HepG2 (cell line): ENCODE data around the gene PDZD4. TPM values are rescaled to one million over a fixed set of nuclear protein-coding genes. Genes with fewer than 3 reads are reported as not detected.

Experiments
- ATAC-seq: fragments of 200-7000 bp; cut with Tn5 transposase; 3 replicates; pipeline ENCODE4 v1.9.1; 2020; ENCODE audit warnings: mild to moderate bottlenecking, moderate library complexity
- BruUV-seq: library from RNA; stranded (reverse); fragments of 400-500 nt; replicated peaks from 2 replicates; lab custom pipeline; 2021; lab: Mats Ljungman, UMichigan
- CTCF ChIA-PET: fragments of 300-600 bp; formaldehyde crosslinking; extraction: SDS; loops from one replicate; lab custom pipeline; 2021; ENCODE audit warnings: low total read pairs, inconsistent platforms, low intra/inter-chr PET ratio; lab: Yijun Ruan, JAX
- POLR2A ChIA-PET: fragments of 350-600 bp; sonication (Branson Sonifier 250); formaldehyde crosslinking; loops from one replicate; lab custom pipeline; 2020; ENCODE audit warnings: antibody characterized with exemption, inconsistent platforms; lab: Yijun Ruan, JAX
- DNase-seq: peaks from one replicate; pipeline ENCODE4 v3.0.0-alpha.2; 2015; ENCODE audit warnings: low spot score
- FAIRE-seq: peaks from 3 replicates; lab custom pipeline; 2011; peaks lifted over from hg19 to GRCh38; lab: Jason Lieb, UNC
- H2AFZ ChIP-seq: one replicate; pipeline ENCODE4 v1.6.1; 2011; ENCODE audit warnings: low read length, inconsistent platforms
- H3K27ac ChIP-seq: fragments of 300-600 bp; 3 replicates; pipeline ENCODE4 v1.8.0; 2011; ENCODE audit warnings: mixed run types, mild to moderate bottlenecking, mixed read lengths, low read length, inconsistent platforms; ENCODE audit not compliant: insufficient read depth; ENCODE audit errors: extremely low read length
- H3K27me3 ChIP-seq, 2 experiments: fragments of 200-600 bp in 1 of 2; 2 replicates in 1 of 2; 3 replicates in 1 of 2; pipeline versions ENCODE4 v1.6.0 to v1.8.0; 2011; ENCODE audit warnings: low read length in 2 of 2, mild to moderate bottlenecking in 2 of 2, moderate library complexity in 2 of 2, inconsistent platforms in 1 of 2; ENCODE audit not compliant: insufficient read depth in 2 of 2, control insufficient read depth in 1 of 2
- H3K36me3 ChIP-seq, 2 experiments: fragments of 200-600 bp in 1 of 2; replicated peaks in 1 of 2; 2 replicates in 1 of 2; 3 replicates in 1 of 2; pipeline versions ENCODE4 v1.5.1 to v1.8.0; 2011; ENCODE audit warnings: low read length in 2 of 2, inconsistent platforms in 1 of 2; ENCODE audit not compliant: insufficient read depth in 2 of 2, control insufficient read depth in 1 of 2
- H3K4me1 ChIP-seq: 2 replicates; pipeline ENCODE4 v1.5.1; 2012; ENCODE audit warnings: low read length, inconsistent platforms; ENCODE audit not compliant: insufficient read depth
- H3K4me2 ChIP-seq: 2 replicates; pipeline ENCODE4 v1.6.0; 2011; ENCODE audit warnings: low read depth, low read length, inconsistent platforms
- H3K4me3 ChIP-seq, 3 experiments: fragments of 200-600 bp in 1 of 3; sonication (generic), shearing (Covaris generic) in 1 of 3; replicated peaks in 1 of 3; 2 replicates each; pipeline ENCODE4 v1.5.1; 2011 to 2016; ENCODE audit warnings: low read length in 3 of 3, inconsistent platforms in 2 of 3, low read depth in 2 of 3, mild to moderate bottlenecking in 2 of 3, control low read depth in 1 of 3, mixed read lengths in 1 of 3; ENCODE audit not compliant: insufficient read depth in 1 of 3
- H3K79me2 ChIP-seq: one replicate; pipeline ENCODE4 v1.6.1; 2011; ENCODE audit warnings: low read length, inconsistent platforms; ENCODE audit not compliant: insufficient read depth
- H3K9ac ChIP-seq: 2 replicates; pipeline ENCODE4 v1.6.0; 2011; ENCODE audit warnings: mild to moderate bottlenecking, low read depth, low read length, inconsistent platforms; ENCODE audit not compliant: insufficient read depth
- H3K9me3 ChIP-seq: 2 replicates; pipeline ENCODE4 v1.5.1; 2012; ENCODE audit warnings: mild to moderate bottlenecking, low read length
- H4K20me1 ChIP-seq: 2 replicates; pipeline ENCODE4 v1.6.0; 2011; ENCODE audit warnings: inconsistent platforms, mild to moderate bottlenecking, low read length, moderate library complexity; ENCODE audit not compliant: insufficient read depth
- MEF2D ChIP-seq: sonication (generic); formaldehyde crosslinking; IDR thresholded peaks from 2 replicates; pipeline ENCODE4 v1.5.1; 2020; ENCODE audit warnings: mild to moderate bottlenecking, missing genetic modification reagents
- NCOA1 ChIP-seq: sonication (generic); formaldehyde crosslinking; IDR thresholded peaks from 2 replicates; pipeline ENCODE4 v1.9.0; 2021; ENCODE audit warnings: missing genetic modification reagents
- PAWR ChIP-seq: sonication (generic); formaldehyde crosslinking; IDR thresholded peaks from 2 replicates; pipeline ENCODE4 v1.4.0; 2020; ENCODE audit warnings: missing genetic modification reagents, mild to moderate bottlenecking, borderline replicate concordance
- RBAK ChIP-seq: sonication (generic); formaldehyde crosslinking; IDR thresholded peaks from 2 replicates; pipeline ENCODE4 v1.5.1; 2020; ENCODE audit warnings: mild to moderate bottlenecking, missing genetic modification reagents
- SAP130 ChIP-seq: IDR thresholded peaks from 2 replicates; pipeline ENCODE4 v1.6.1; 2016; ENCODE audit warnings: low read depth
- SNRNP70 ChIP-seq: fragments of 200-400 bp; formaldehyde crosslinking; IDR thresholded peaks from 2 replicates; pipeline ENCODE4 v1.6.1; 2017; ENCODE audit warnings: mild to moderate bottlenecking, low read depth, low read length, moderate library complexity
- ZBTB33 ChIP-seq: sonication (generic); formaldehyde crosslinking; IDR thresholded peaks from 2 replicates; pipeline ENCODE4 v1.4.0; 2020; ENCODE audit warnings: missing genetic modification reagents
- ZNF574 ChIP-seq: sonication (generic); formaldehyde crosslinking; IDR thresholded peaks from 2 replicates; pipeline ENCODE4 v1.4.0; 2020; ENCODE audit warnings: missing genetic modification reagents
- WGBS: methylation state at CpG from one replicate; pipeline ENCODE4 v1.1.6; 2017; ENCODE audit warnings: low lambda C conversion rate; 5-methylcytosine and 5-hydroxymethylcytosine counted together
- in situ Hi-C: cut with HindIII; loops from 2 replicates; pipeline ENCODE4 v1.10.0; 2017; ENCODE audit warnings: low pct_unique_long_range_greater_than_20kb; ENCODE audit not compliant: extremely low pct_ligation_motif_present
- intact Hi-C: fragments of 100-400 bp; cut with micrococcal nuclease; formaldehyde crosslinking; loops from one replicate; pipeline ENCODE4 v1.10.0; 2022; ENCODE audit not compliant: unreplicated experiment
- polyA plus RNA-seq, 8 experiments: library from polyadenylated mRNA; depleted of rRNA in 3 of 8; stranded (reverse) in 7 of 8; unstranded in 1 of 8; fragments of >200 nt; fragmentation: Illumina TruSeq in 4 of 8; extraction: Trizol in 4 of 8; gene quantifications; 2 replicates each; pipeline versions ENCODE4 v1.2.1 to v1.2.3, GENCODE V29; 2011 to 2016; ENCODE audit warnings: low read depth in 4 of 8, missing spikeins in 1 of 8, mixed read lengths in 1 of 8; ENCODE audit not compliant: insufficient read depth in 1 of 8
- total RNA-seq, 5 experiments: library from RNA; depleted of rRNA; stranded (reverse); fragments of >200 nt; fragmentation: Illumina TruSeq; extraction: Trizol; gene quantifications; 2 replicates each; pipeline ENCODE4 v1.2.3, GENCODE V29; 2016; ENCODE audit warnings: low read depth in 1 of 5

The PDZD4 gene
- total and polyA plus RNA-seq, 2 of the 13 experiments (the other 11 are each of a cell fraction or from before 2014, with no cell fraction given): not detected

GRCh38 chrX:153867139-153867538, 36.8 kb upstream of the PDZD4 start:
- ChIA-PET POLR2A (no interaction called here), CTCF (no interaction called here)
- Histone ChIP-seq H3K4me1 (no peaks in the 10 kb centered on the region), H3K36me3 (no peaks in the 10 kb centered on the region), H3K9ac (no peak overlapping the region), H2AFZ (no peak overlapping the region), H3K27me3 (no peaks in the 10 kb centered on the region), H3K4me2 (no peak overlapping the region), H3K79me2 (no peaks in the 10 kb centered on the region), H3K4me3 (no peak overlapping the region), H4K20me1 (no peaks in the 10 kb centered on the region), H3K9me3 (no peaks in the 10 kb centered on the region), H3K27ac (no peak overlapping the region)
- TF ChIP-seq NCOA1 (CRISPR knock-in tag) (no peak), ZNF574 (no peak), PAWR (CRISPR knock-in tag) (no peak), RBAK (CRISPR knock-in tag) (no peak), SAP130 (no peak)
- intact Hi-C loops: no loop called here
- WGBS: no CpG with 5 or more reads among the region's 9 CpGs
- FAIRE-seq (no peak), DNase-seq (no peak), ATAC-seq (no peak)
- no TSS peak for BruUV-seq
- in situ Hi-C loops: no loop called here

GRCh38 chrX:153866302-153867019, 36.1 kb upstream of the PDZD4 start:
- CTCF ChIA-PET: no interaction called here
- DNase-seq: no peak
- TF ChIP-seq ZBTB33 (CRISPR knock-in tag) (0 out of 2 replicates have a peak, but pooled peaks have one; percentile 50), MEF2D (CRISPR knock-in tag) (no peak), SNRNP70 (no peak)

More at GRCh38 chrX:153866302-153867019, 36.1 kb upstream of the PDZD4 start:
- H3K9me3 ChIP-seq: no peaks in the 10 kb centered on the region
- 97% methylated on average over 6 of the region's 22 CpGs for WGBS
- in situ Hi-C loops (no loop called here), intact Hi-C loops (no loop called here)
- no peaks in the 10 kb centered on the region for H3K27me3 ChIP-seq
- FAIRE-seq (no peak), ATAC-seq (no peak)
- POLR2A ChIA-PET: no interaction called here
- H2AFZ ChIP-seq: no peak overlapping the region
- no peak overlapping the region for H3K4me3 ChIP-seq
- no peaks in the 10 kb centered on the region for H3K79me2 ChIP-seq
- no peak overlapping the region for H3K27ac ChIP-seq
- BruUV-seq: no TSS peak
- no peak overlapping the region for H3K4me2 ChIP-seq
- H3K4me1 ChIP-seq: no peaks in the 10 kb centered on the region
- no peak overlapping the region for H3K9ac ChIP-seq
- no peaks in the 10 kb centered on the region for H4K20me1 ChIP-seq
- H3K36me3 ChIP-seq: no peaks in the 10 kb centered on the region
